ENCODE measurements around the gene PDIA4. TPM values are rescaled to one million over a fixed set of nuclear protein-coding genes. Genes with fewer than 3 reads are reported as not detected.

The PDIA4 gene
- total RNA-seq, 3 donors from 2014 or later (not counting 1 experiment from before 2014, with no cell fraction given) = 54.0 to 82.0 (median 62.7) TPM

- DNase-seq (no peak), ATAC-seq (no peak)
- no peak overlapping the region for H3K27ac ChIP-seq (ENCODE audit: low read length)
- Mint-ChIP-seq H3K9me3 (peaks cover 0 to 3% of the 10 kb centered on the region in 2 donors), H3K27ac (no peak overlapping the region), H3K27me3 (ENCODE audit: low read depth in 2 of 2) (peaks cover 11 to 15% of the 10 kb centered on the region in 2 donors), H3K4me3 (no peak overlapping the region), H3K36me3 (no peaks in the 10 kb centered on the region), H3K4me1 (peaks cover 5 to 9% of the 10 kb centered on the region in 2 donors)
- 89% methylated on average over 8 of the region's 8 CpGs for WGBS (ENCODE audit: insufficient coverage)
- H3K9me3 ChIP-seq (ENCODE audit: control insufficient read depth, insufficient read depth, low read length) = no peaks in the 10 kb centered on the region
- H3K27me3 ChIP-seq (ENCODE audit: control insufficient read depth, insufficient read depth, low read length) = no peaks in the 10 kb centered on the region
- no peak for TF ChIP-seq CTCF (IDR thresholded peaks at IDR 0.05)
- peaks cover 7% of the 10 kb centered on the region for H3K4me1 ChIP-seq (ENCODE audit: control insufficient read depth, insufficient read depth, low read length)
- H3K36me3 ChIP-seq (ENCODE audit: control insufficient read depth, insufficient read depth, low read length) = no peaks in the 10 kb centered on the region
- H3K4me3 ChIP-seq (ENCODE audit: low read length) = no peak overlapping the region
- intact Hi-C loops (cut with micrococcal nuclease) = no loop called here
Observed at GRCh38 chr7:148978091-148978490, 50.2 kb downstream of the PDIA4 start.

- intact Hi-C loops (cut with micrococcal nuclease) = no loop called here
- Histone ChIP-seq H3K4me1 (ENCODE audit: control insufficient read depth, insufficient read depth, low read length) (no peaks in the 10 kb centered on the region), H3K4me3 (ENCODE audit: low read length) (no peak overlapping the region), H3K36me3 (ENCODE audit: control insufficient read depth, insufficient read depth, low read length) (no peaks in the 10 kb centered on the region), H3K27me3 (ENCODE audit: control insufficient read depth, insufficient read depth, low read length) (no peaks in the 10 kb centered on the region), H3K9me3 (ENCODE audit: control insufficient read depth, insufficient read depth, low read length) (no peaks in the 10 kb centered on the region), H3K27ac (ENCODE audit: low read length) (no peak overlapping the region)
- no peak overlapping the region for H3K27ac Mint-ChIP-seq
- TF ChIP-seq CTCF (IDR thresholded peaks at IDR 0.05) = no peak
- H3K27me3 Mint-ChIP-seq (ENCODE audit: low read depth in 2 of 2) = peaks cover 8 to 12% of the 10 kb centered on the region in 2 donors
- H3K36me3 Mint-ChIP-seq = no peaks in the 10 kb centered on the region
- H3K4me1 Mint-ChIP-seq = peaks cover 0 to 6% of the 10 kb centered on the region in 2 donors
- peaks cover 0 to under 1% of the 10 kb centered on the region in 2 donors for H3K9me3 Mint-ChIP-seq
- DNase-seq = no peak
- H3K4me3 Mint-ChIP-seq = no peak overlapping the region
- WGBS (ENCODE audit: insufficient coverage) = 72% methylated on average over 3 of the region's 3 CpGs
- ATAC-seq = no peak
Observed at GRCh38 chr7:148975896-148976295, 52.4 kb downstream of the PDIA4 start.

GRCh38 chr7:148973256-148973655, 55.0 kb downstream of the PDIA4 start:
- no peaks in the 10 kb centered on the region for H3K4me1 ChIP-seq (ENCODE audit: control insufficient read depth, insufficient read depth, low read length)
- no peak for TF ChIP-seq CTCF (IDR thresholded peaks at IDR 0.05)
- no peaks in the 10 kb centered on the region for H3K27me3 ChIP-seq (ENCODE audit: control insufficient read depth, insufficient read depth, low read length)
- no peaks in the 10 kb centered on the region for H3K36me3 ChIP-seq (ENCODE audit: control insufficient read depth, insufficient read depth, low read length)
- Mint-ChIP-seq H3K27me3 (ENCODE audit: low read depth in 2 of 2) (peaks cover 7 to 12% of the 10 kb centered on the region in 2 donors), H3K4me3 (no peak overlapping the region), H3K9me3 (no peaks in the 10 kb centered on the region), H3K36me3 (no peaks in the 10 kb centered on the region), H3K27ac (no peak overlapping the region), H3K4me1 (peaks cover 0 to 6% of the 10 kb centered on the region in 2 donors)
- 90% methylated on average over 6 of the region's 6 CpGs for WGBS (ENCODE audit: insufficient coverage)
- no peak overlapping the region for H3K4me3 ChIP-seq (ENCODE audit: low read length)
- no peak overlapping the region for H3K27ac ChIP-seq (ENCODE audit: low read length)
- intact Hi-C loops (cut with micrococcal nuclease) = no loop called here
- DNase-seq (no peak), ATAC-seq (no peak)
- no peaks in the 10 kb centered on the region for H3K9me3 ChIP-seq (ENCODE audit: control insufficient read depth, insufficient read depth, low read length)

- no peak for TF ChIP-seq CTCF (IDR thresholded peaks at IDR 0.05)
- H3K27ac ChIP-seq (ENCODE audit: low read length) = no peak overlapping the region
- no peaks in the 10 kb centered on the region for H3K9me3 ChIP-seq (ENCODE audit: control insufficient read depth, insufficient read depth, low read length)
- Mint-ChIP-seq H3K27ac (no peak overlapping the region), H3K36me3 (no peaks in the 10 kb centered on the region), H3K4me3 (no peak overlapping the region), H3K9me3 (no peaks in the 10 kb centered on the region), H3K4me1 (peaks cover 0 to 6% of the 10 kb centered on the region in 2 donors), H3K27me3 (ENCODE audit: low read depth in 2 of 2) (peaks cover 7 to 12% of the 10 kb centered on the region in 2 donors)
- H3K4me1 ChIP-seq (ENCODE audit: control insufficient read depth, insufficient read depth, low read length) = peaks cover under 1% of the 10 kb centered on the region
- intact Hi-C loops (cut with micrococcal nuclease) = no loop called here
- no peak overlapping the region for H3K4me3 ChIP-seq (ENCODE audit: low read length)
- H3K27me3 ChIP-seq (ENCODE audit: control insufficient read depth, insufficient read depth, low read length) = no peaks in the 10 kb centered on the region
- DNase-seq (no peak), ATAC-seq (no peak)
- H3K36me3 ChIP-seq (ENCODE audit: control insufficient read depth, insufficient read depth, low read length) = no peaks in the 10 kb centered on the region
- 26% methylated on average over 7 of the region's 7 CpGs for WGBS (ENCODE audit: insufficient coverage)
Observed at GRCh38 chr7:148972375-148972774, 55.9 kb downstream of the PDIA4 start.

Measured in natural killer cell (primary cell).